T47D (cell line): ENCODE data around the gene DTNB.
"Not testable (repeated sequence)": the region's sequence is repeated elsewhere in the genome, so short reads cannot be mapped to it uniquely, and the experiment has no call there.

Experiments
- DNase-seq, 2 experiments: peaks; one replicate each; pipeline versions ENCODE4 v3.0.0 to v3.0.0-alpha.2; 2011 to 2012; ENCODE audit warnings: low read depth in 1 of 2, low spot score in 1 of 2
- JUND ChIP-seq: IDR thresholded peaks from 2 replicates; pipeline ENCODE4 v1.6.1; 2012; ENCODE audit warnings: low read depth
- in situ Hi-C: cut with HindIII; loops from 2 replicates; pipeline ENCODE4 v1.10.0; 2016; ENCODE audit warnings: low sequenced_read_pairs, low pct_unique_long_range_greater_than_20kb

DTNB gene

DNA sequence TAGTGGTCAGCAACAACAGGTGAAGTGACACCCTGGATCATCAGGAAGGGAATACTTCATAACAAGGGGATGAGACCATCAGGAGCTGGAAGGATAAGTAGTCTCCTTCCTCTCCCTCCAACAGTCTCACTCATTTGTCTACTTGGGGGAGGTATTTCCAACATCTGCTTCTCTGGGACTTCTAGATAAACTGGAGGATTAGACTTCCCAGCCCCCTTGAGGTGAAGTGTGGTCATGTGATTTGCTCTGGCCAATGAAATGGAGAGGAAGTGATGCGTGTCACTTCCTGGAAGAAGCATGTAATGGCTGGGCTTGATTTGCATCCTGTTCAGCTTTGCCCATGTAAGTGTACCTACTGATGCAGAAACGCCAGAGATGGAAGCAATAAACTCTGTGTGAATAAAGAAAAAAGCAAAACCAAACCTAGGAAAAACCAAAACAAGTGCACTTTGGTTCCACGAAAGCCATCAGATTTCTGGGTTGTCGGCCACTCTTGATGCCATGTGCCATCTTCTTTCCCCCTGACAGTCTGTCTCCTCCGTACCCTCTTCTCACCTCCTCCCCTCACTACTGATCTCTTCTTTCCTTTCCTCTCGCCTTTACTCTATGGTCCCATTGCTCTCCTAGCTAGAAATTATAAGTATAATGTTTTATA, 255.5 kb downstream of the DTNB start:
- no peak for DNase-seq
- in situ Hi-C loops = no loop called here
- TF ChIP-seq JUND = no peak

DNA sequence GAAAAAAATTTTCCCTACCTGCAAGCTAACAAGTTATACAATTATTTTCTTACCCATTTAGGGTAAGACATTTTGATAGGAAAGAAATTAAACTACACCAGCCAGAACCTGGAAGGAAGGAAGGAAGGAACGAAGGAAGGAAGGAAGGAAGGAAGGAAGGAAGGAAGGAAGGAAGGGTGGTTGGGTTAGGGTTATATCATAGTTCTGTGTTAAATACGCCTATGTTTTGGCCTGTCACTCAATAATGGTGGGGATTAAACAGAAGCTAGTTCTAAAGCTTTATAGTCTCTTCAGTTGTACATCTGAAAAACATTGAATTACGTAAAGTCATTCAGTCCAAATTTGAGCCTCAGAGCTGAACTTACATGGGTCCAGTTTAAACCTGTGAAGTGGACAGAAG, 256.7 kb downstream of the DTNB start:
- no peak for TF ChIP-seq JUND
- no peak for DNase-seq
- in situ Hi-C loops = no loop called here

DNA sequence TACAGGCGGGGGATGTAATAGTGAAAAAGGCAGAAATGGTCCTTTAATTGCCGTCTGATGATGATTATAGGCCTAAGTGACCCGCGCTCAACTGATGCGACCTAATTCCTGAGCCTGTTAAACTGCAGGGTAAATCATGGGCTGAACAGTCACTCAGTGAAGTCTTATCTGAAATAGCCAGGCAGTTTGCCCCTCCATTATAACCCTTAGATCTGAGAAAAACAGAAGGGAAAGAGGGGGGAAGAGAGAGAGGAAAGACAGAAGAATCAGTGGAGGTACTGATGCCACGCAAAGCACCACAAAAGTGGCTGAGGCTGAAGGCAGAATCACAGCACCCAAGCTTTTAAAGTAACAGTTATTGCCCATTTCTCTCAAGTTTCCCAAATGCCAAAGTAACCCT, 258.6 kb downstream of the DTNB start:
- DNase-seq = no peak
- in situ Hi-C loops = no loop called here
- no peak for TF ChIP-seq JUND

DNA sequence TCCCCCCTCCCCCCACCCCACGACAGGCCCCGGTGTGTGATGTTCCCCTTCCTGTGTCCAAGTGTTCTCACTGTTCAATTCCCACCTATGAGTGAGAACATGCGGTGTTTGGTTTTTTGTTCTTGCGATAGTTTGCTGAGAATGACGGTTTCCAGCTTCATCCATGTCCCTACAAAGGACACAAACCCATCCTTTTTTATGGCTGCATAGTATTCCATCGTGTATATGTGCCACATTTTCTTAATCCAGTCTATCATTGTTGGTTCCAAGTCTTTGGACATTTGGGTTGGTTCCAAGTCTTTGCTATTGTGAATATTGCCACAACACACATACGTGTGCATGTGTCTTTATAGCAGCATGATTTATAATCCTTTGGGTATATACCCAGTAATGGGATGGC, 260.0 kb downstream of the DTNB start:
- in situ Hi-C loops, DNase-seq: not testable (repeated sequence)

DNA sequence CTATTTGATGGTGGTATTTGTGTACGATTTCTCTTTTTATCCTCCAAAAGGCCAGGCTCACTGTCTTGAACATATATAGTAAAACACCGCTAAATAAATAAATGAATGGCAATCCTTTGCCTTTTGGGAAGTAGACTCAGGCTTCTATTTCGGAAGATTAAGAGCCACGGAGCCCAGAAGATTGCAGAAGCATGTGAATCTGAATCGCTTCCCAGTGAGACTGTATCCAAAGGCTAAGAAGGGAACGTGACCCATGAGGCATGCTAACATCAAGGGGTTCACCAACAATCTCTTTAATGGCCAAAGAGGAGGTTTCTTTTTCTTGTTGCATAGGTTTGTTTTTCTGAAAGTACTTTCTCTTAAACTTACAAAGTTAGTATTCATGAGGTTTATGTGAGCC, 261.6 kb downstream of the DTNB start:
- in situ Hi-C loops = no loop called here
- TF ChIP-seq JUND = no peak
- DNase-seq = no peak

DNA sequence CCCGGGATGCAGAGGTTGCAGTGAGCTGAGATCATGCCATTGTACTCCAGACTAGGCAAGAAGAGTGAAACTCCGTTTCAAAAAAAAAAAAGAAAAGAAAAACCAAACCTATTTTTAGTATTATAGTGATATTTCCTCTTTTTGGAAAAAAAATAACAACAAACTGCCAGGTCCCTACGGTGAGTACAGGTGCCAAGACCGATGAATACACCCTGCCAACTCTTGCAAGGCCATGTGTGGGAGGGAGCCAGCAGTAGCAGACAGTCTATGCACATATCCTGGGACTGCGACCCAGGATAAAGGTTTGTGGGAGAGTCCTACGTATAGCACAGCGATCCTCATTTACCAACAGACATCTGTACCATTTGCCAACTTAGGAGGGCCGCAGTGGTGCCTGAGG, 262.1 kb downstream of the DTNB start:
- in situ Hi-C loops = no loop called here
- DNase-seq = no peak
- TF ChIP-seq JUND = no peak

DNA sequence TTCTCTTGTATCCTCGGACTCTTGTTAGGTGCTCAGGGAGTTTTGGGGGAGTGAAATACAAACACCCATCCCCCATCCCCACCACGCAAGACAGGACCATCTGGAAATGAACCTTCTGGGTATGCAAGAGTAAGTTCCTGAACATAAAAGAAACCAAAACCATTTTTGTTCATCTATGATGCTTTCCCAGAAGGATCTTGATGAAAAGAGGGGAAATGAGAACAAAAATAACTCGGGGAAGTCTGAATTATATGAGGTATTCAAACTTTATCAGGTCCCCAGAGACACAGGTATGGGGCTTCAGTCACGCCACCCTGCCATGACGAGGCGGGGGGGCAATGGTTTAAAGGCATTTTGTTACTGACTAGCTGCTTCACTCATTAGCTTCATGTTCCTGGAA, 263.0 kb downstream of the DTNB start:
- DNase-seq = no peak
- in situ Hi-C loops = no loop called here
- no peak for TF ChIP-seq JUND

DNA sequence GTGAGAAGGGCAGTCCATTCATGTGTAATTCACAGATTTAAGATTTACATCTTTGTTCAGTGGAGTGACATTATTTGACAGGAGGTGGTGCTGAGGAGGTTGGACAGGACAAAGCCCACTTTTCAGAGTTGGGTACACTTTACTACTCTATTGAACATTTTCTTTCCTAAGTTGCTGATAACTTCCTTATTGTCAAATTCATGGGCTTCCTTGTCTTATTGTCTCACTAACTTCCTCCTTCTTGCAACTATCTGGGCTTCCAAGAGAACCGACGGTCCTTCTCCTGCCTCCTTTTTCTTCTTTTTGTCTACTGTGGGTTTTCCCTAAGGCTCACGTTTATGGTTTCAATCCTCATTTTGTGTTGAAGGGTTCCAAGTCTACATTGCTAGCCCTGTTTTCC, 263.9 kb downstream of the DTNB start:
- in situ Hi-C loops = no loop called here
- no peak for TF ChIP-seq JUND
- no peak for DNase-seq

DNA sequence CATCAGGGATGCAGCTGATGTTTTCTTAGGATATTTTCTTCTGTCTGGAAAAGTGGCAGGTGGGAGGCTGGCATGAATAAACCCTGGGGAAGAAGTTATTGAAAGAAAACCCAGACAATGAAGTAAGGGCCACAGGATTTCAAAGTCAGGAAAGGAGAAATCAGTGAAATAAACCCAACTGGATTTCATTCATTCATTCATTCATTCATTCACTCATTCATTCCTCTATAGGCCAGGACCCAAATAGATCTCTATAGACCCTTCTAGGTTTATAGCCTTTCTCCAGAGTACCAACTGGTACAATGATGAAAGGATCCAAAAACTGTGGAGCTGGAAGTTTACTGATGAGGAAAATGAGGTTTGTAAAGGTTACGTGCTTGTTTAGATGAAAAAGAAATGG, 264.3 kb downstream of the DTNB start:
- in situ Hi-C loops = no loop called here
- no peak for TF ChIP-seq JUND
- no peak for DNase-seq

DNA sequence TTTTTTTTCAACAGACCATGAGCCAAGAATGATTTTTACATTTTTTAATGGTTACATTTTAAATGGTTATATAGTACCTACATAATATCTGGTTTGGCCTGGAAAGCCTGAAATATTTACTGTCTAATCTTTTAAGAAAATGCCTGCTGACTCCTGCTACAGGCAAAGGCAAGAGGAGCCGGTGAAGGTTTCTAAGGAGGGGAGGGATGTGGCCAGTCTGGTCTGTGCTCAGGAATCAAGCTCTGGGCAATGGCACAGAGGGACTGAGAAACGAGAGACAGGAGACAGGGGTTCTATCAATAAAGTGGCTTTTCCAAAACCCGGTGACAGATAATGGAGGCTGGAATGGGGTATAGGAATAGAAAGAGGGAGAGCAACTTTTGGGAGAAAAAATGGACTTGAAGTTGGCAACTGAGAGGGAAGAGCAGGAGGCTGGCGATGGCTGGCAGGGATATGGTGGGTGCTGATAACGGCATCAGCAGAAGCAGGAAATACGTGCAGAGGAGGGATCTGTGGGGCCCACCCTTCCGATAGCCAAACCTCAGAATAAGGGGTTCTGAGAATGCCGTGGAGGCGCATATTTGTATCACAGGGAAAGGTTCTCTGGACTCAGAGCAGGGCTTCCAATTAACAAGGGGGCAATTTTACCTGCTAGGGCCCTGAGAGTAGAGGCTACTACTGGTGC, 267.6 kb downstream of the DTNB start:
- TF ChIP-seq JUND = no peak

DNA sequence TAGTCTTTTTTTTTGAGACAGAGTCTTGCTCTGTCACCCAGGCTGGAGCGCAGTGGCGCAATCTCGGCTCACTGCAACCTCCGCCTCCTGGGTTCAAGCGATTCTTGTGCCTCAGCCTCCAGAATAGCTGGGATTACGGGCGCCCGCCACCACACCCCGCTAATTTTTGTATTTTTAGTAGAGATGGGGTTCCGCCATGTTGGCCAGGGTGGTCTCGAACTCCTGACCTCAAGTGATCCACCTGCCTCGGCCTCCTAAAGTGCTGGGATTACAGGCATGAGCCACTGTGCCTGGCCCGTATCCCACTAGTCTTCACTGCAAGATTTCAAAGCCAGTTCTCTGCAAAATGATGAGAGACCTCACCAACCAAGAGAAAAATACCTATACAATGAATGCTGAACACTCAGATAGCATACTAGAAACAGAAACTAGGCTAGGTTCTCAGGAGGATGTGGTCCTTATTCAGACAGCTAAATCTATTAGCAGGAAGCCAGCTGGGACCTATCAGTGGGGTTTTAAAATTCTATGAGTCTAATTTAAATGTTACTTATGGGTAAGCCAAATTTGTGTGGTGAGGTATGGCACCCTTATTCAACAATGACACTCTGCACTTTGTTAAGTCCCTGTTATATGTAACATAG, 270.1 kb downstream of the DTNB start:
- in situ Hi-C loops, DNase-seq: not testable (repeated sequence)

More for the DNA sequence above, 267.6 kb downstream of the DTNB start:
- in situ Hi-C loops = no loop called here
- DNase-seq = no peak

DNA sequence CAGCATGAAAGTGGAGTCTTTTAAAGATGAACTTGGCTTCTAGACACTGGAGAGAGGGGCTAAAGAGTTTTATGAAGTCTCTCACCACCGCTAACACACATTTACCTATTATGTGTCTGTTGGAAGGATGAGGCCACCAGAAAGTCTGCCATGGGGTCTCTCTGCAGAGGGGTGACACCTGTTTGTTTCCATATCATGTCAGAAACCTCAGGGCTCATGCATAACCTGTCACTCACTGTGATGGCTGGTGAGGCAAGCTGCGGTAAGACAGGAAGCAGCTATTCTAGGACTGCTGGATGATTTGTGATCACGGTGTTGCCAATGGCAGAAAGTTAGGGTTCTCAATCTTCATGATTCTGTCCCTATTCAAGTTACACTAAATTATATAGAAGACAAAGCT, 270.9 kb downstream of the DTNB start:
- DNase-seq = no peak
- in situ Hi-C loops = no loop called here
- TF ChIP-seq JUND = no peak

DNA sequence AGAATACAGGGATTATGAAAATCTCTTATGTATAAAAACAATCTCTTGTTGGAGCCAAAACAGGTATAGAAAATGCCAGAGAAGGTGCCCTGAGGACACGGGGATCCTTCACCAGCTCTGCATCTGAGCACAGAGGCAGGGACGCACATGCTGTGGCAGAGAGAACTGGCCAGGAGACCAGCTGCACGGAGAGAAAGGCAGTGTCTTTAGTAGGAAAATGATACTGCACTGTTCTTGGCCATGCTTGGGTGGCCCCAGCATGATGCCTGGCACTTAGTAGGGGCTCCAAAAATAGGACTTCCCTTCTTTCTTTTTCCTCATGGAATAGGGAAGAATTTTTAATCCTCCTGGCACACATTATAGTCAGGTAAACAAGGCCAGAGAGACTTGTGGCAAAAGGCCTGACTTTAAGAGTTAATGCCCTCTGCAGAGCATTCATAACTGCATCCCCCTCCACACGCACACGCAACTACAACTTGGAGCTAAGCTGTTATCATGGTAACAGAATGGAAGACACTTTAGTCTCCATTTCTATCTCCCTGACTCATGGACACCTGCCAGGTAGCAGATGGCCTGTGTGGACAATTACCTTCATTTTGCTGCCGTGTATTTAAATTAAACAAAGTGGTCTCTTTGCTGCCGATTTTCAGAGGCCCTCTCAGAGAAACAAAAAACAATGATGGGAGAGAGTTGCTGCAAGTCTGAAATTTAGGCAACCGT, 271.9 kb downstream of the DTNB start:
- no peak for DNase-seq
- in situ Hi-C loops = no loop called here
- TF ChIP-seq JUND = no peak
